HS-5 (cell line): Measurements from ENCODE around the gene GRK5.
A peak's percentile ranks its signal among the peaks of the same experiment; 100 is the strongest.
"Not testable (repeated sequence)": the region's sequence is repeated elsewhere in the genome, so short reads cannot be mapped to it uniquely, and the experiment has no call there.

Experiments used
- DNase-seq: peaks from one replicate; pipeline ENCODE4 v3.0.0-alpha.2; 2012; ENCODE audit warnings: low read depth

Gene GRK5

GRCh38 chr10:119421891-119422681 is 214.7 kb downstream of the GRK5 start:
- DNase-seq = no peak

GRCh38 chr10:119422682-119423509 is 215.5 kb downstream of the GRK5 start:
- DNase-seq = no peak

GRCh38 chr10:119423510-119424257 is 216.3 kb downstream of the GRK5 start:
- DNase-seq = no peak

- DNase-seq = no peak
Observed at GRCh38 chr10:119424258-119424975, 217.0 kb downstream of the GRK5 start.

GRCh38 chr10:119425102-119425880 is 217.9 kb downstream of the GRK5 start:
- DNase-seq = no peak

DNA sequence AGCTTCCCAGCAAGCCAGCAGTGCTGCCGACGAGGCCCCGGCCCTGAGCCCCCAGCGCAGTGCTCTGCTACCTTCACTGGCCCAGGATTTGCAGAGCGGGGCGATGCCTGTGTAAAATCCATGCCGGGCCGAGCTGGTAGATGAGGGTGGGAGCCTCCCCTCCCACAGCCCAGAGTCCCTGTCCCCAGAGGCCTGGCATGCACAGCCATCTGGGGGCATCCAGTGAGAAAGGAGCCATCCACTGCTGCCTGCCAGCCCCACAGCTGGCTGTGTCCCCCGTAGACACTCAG is 218.5 kb downstream of the GRK5 start:
- no peak for DNase-seq

DNA sequence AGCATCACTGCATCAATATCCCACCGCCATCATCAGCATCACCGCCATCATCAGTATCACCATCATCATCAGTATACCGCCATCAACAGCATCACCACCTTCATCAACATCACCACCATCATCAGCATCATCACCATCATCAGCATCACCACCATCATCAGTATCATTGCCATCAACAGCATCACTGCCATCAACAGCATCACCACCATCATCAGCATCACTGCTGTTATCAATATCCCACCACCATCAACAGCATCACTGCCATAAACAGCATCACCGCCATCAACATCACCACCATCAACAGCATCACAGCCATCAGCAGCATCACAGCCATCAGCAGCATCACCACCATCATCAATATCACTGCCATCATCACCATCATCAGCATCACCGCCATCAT is 219.3 kb downstream of the GRK5 start:
- DNase-seq = no peak

DNA sequence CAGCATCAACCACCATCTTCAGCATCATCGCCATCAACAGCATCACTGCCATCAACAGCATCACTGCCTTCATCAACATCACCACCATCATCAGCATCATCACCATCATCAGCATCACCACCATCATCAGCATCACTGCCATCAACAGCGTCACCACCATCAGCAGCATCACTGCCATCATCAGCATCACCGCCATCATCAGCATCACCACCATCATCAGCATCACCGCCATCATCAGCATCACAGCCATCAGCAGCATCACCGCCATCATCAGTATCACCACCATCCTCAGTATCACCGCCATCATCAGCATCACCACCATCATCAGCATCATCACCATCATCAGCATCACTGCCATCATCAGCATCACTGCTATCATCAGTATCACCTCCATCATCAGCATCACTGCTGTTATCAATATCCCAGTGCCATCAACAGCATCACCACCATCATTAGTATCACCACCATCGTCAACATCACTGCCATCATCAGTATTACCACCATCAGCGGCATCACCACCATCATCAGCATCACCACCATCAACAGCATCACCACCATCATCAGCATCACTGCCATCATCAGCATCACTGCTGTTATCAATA is 220.0 kb downstream of the GRK5 start:
- DNase-seq = no peak

DNA sequence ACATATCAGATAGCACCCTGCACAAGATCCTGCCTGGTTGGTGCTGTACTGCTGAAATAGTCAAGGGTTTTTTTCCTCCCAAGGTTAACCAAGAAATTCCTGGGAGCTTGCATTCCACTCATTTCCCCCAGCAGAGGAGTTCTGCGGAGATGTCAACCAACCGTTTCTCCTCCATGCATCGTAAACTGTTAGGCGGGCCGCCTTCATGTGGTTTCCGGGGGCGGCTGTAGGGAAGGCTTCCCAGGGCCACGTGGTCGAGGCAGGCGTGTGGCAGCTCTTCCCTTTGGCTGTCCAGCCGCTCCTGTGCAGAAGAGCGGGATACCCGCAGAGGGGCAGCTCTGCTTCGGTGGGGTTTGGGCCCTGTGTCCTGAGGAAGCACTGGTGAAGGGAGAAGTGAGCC is 221.4 kb downstream of the GRK5 start:
- DNase-seq = no peak

DNA sequence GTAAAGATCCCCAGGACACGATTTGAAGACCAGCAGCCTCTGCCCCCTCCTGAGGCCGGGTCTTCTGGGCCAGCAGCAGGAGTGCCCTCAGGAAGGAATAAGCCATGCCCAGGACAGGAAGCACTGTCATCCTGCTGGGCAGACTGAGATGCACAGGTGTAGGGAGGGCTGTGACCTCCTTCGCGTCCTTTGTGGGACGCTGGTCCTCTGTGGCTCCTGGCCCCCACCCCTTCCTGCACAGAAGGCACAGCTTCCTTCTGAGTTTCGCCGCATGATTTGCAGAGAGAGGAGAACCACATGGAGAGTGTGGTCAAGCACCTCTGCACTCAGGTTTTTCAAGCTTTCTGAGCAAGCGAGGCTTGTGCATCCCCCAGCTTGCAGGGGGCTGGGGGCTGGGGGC is 222.4 kb downstream of the GRK5 start:
- no peak for DNase-seq

- DNase-seq = no peak
Observed at GRCh38 chr10:119431034-119431772, 223.8 kb downstream of the GRK5 start.

DNA sequence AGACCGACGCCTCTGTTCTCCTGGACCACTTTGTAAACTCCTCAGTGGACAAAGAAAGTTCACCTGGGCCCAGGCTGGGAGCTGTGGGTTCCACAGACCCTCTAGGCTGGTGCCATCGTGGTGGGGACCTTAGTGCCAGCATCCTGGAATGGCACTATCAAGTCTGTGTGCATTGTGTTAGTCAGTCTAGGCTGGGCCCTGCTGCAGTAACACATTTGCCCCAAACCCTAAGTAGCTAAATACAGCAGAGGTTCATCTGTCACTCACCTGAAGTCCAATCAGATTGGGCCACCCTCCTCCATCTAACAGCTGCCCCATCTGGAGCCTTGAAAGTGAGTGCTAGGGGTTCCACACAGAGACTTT is 224.4 kb downstream of the GRK5 start:
- no peak for DNase-seq

- DNase-seq = not testable (repeated sequence)
Observed at GRCh38 chr10:119434942-119435341, 227.6 kb downstream of the GRK5 start.

GRCh38 chr10:119438717-119439116 is 231.3 kb downstream of the GRK5 start:
- no peak for DNase-seq

DNA sequence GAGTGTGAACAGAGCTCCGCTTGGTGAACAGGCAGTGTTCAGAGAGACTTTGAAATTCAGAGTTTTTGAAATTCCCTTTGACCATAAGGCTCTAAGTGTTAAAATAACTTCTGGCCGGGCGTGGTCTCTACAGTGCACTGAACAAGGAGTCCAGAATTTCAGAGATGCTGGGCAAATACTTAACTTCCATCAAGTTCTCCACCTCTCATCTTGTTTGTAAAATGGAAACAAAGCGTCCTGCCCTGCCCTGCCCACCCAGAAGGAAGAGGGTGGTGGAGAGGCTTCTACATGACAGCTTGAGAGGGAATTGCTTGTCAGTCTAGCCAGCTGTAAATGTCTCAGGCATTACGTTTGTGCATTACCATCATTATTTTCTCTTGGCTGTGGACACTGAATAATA is 232.6 kb downstream of the GRK5 start:
- no peak for DNase-seq

- DNase-seq = peak; percentile 45
Observed at GRCh38 chr10:119441151-119441821, 233.9 kb downstream of the GRK5 start.

- DNase-seq = no peak
Observed at GRCh38 chr10:119441921-119442757, 234.8 kb downstream of the GRK5 start.

- DNase-seq = no peak
Observed at GRCh38 chr10:119442758-119443060, 235.3 kb downstream of the GRK5 start.

- DNase-seq = no peak
Observed at GRCh38 chr10:119443441-119443840, 236.1 kb downstream of the GRK5 start.
